HG02884 (cell line): ENCODE results near the gene SLC27A3.

Experiments
- ATAC-seq: cut with Tn5 transposase; IDR thresholded peaks from one replicate; pipeline ENCODE4 v1.9.1; 2021; ENCODE audit warnings: mild to moderate bottlenecking, moderate library complexity; ENCODE audit not compliant: unreplicated experiment

Gene SLC27A3

DNA sequence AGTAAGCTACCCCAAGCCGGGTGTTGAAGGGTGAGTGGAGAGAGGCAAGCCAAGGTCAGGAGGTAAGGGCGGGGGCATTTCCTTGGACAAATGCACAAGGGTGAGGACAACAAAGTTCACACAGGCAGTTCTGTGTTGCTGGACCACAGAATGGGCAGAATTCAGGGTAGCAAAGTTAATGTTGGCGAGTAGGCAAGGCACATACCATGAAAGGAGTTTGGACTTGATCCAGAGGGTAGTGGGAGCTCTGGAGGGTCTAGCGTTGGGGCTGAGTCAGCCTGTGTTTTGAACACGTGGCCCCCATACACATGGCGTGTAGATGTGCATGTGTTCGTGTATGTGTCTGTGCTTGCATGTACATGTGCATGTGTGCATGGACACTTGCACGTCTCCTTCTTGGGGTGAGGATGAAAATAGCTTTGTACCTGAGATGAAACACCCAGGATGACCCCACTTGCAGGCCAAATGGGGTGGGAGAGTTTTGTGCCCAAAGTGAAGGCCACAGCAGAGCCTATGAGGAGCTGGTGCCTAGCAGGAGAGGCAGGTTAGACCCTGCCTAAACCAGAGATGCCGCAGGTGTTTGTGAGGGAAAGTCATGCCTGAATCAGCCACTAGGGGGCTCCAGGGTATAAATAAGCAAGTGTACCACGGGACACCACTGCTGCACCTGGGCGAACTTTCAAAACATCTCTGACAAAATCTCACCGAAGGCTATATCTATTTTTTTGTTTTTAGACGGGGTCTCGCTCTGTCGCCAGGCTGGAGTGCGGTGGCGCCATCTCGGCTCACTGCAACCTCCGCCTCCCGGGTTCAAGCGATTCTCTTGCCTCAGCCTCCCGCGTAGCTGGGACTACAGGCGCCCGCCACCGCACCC is 21.8 kb downstream of the SLC27A3 start:
- ATAC-seq: no peak

- ATAC-seq: no peak
These were observed 23.2 kb downstream of the SLC27A3 start for GRCh38 chr1:153798468-153798780.

DNA sequence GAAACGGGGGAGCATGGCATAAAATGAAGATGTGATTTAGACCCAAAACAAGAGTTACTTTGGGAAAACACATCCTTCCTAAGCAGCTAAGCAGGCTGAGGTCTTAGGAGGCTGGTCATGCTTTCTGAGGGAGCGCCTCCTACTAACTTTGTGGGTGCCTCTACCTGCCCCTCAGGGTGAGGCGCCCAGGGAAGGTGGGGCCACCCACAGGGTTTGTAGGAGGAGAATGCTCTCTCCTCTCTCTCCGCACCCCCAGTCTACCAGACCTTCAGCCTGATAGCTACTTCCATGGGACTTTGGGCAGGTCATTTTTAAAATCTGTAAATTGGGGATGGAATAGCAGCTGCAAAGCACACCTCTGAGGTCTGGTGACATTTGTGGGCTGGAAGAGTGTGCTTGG is 23.8 kb downstream of the SLC27A3 start:
- ATAC-seq: no peak

DNA sequence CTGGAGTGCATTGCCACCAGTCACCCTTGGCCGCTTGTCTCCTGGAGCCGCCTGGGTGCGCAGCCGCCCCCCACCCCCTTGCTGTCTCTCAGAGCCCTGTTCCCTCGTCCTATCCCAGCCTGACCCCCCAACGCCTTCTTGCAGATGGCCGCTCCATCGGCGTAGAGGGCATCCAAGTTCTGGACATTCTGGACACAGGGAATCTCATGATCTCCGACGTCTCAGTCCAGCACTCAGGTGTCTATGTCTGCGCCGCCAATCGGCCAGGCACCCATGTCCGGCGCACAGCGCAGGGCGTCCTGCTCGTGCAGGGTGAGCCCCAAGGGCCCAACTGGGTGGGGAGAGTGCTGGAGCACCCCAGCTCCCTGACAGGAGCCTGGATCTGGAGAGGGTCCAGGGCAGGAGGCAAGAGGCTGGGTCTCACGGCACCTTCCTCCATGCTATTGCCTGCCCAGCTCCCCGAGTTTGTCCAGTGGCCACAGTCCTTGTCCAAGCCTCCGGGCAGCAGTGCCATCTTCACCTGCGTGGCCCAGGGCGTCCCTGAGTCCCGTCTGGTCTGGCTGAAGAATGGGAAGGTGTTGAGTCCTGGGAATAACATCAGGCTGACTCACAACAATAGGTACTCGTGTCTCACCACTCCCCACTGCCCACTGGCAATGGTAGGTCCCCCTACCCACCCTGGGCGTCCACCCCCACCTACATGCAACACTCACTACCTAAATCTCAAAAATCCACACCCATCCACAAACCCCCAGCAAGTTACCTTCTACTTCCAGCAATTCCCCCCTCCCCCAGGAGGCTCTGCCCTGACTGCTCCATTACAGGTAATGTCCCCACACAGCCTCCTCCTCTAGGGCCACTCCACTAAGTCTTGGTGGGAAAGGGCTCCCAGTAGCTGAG is 24.6 kb downstream of the SLC27A3 start:
- no peak for ATAC-seq

DNA sequence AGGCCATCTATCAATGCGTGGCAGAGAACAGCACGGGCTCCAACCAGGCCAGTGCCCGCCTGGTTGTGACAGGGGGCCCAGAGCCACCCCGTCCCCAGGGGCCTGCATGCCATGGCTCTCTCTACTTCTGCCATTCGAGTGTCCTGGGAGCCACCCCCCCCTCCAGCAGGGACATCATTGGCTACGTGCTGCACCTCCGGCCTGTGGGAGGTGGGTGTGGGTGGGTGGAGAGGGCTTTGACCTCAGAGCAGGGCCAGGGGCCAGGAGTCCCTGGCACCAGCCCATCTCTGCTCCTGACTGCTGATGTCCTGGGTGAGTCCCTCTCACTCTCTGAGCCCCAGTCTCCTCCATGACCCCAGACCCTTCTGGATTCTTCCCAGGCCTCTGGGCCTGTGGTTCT is 25.3 kb downstream of the SLC27A3 start:
- no peak for ATAC-seq

GRCh38 chr1:153801028-153801625 is 25.9 kb downstream of the SLC27A3 start:
- no peak for ATAC-seq

DNA sequence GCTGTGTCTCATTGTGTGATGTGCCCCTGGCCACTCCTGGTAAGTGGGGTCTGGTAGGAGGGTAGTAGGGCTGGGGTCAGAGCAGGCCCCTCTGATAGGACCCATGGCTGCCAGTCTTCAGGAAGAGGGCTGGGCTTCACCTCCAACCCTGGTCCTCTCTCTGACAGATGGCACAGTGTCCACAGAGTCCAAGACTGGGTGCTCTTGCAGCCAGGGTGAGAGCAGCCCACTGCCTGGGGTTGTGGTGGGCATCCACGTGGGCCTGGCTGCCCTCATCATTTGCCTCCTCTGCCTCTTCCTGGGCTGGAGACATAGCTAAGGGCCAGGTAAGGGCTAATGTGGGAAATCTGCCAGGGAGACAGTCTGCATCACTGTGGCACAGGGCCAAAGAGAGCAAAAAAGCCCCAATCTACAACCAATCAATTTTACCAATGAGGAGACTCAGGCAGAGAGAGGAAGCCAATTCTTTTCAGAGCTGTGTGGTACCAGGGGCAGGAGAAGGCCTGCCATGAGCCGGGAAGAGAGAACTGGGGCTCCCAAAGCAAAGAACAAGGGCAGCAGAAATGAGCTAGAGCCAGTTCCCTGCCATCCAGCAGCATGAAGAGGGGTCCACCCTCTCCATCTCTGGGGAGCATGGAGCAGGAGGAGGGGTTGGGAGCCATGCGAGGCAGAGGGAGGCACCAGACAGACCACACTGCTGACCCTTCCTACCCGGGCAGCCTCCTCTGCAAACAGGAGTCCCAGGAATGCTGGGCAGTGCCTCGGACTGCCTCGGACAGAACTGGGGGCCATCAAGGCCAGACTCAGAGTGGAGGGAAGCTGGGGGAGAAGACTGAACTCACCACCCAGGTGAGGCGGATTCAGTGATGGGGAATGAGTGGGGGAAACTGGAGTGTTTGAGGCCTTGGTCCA is 26.8 kb downstream of the SLC27A3 start:
- ATAC-seq: no peak

- ATAC-seq: no peak
These were observed 28.4 kb downstream of the SLC27A3 start for GRCh38 chr1:153803470-153804056.

- ATAC-seq: no peak
These were observed 28.9 kb downstream of the SLC27A3 start for GRCh38 chr1:153804112-153804511.

- peak; percentile 84 for ATAC-seq
These were observed 30.0 kb downstream of the SLC27A3 start for GRCh38 chr1:153805042-153805745.

DNA sequence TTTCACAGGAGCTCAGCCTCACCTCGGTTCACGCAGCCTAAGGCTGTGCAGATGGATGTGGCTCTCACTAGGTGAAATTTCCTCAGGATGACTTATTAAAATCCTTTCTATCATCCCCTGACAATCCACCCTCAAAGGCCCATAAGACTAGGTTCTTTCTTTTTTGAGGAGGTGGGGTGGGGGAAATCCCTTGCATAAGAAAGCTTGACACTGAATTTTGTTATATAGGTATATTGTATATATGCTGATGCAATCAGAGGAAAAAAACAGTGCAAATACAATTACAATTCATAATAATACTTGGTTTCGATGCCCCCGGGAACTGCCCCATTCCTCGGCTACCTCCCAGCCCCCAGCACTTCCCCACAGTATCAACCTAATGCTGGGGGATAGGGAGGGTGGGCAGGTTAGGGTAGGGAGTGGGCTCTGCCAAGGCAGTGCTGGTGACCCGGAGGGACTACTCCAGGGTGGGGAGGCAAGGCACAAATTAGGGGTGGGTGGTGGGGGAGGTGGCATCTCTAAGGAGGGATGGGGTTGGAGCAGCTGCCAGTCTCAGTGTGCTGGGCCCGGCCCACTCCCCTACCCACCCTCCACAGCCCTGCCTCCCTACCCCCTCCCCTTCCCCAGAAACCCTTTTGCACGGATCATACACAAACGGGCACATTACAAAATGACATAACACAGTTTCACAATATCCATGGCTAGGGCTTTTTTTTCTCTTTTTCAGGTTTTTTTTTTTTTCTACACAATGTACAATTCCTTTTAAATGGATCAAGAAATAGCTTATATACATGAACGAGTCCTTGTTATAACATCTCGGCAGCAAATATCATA is 30.9 kb downstream of the SLC27A3 start:
- ATAC-seq: peak; percentile 16

- no peak for ATAC-seq
These were observed 41.2 kb downstream of the SLC27A3 start for GRCh38 chr1:153816283-153816889.

DNA sequence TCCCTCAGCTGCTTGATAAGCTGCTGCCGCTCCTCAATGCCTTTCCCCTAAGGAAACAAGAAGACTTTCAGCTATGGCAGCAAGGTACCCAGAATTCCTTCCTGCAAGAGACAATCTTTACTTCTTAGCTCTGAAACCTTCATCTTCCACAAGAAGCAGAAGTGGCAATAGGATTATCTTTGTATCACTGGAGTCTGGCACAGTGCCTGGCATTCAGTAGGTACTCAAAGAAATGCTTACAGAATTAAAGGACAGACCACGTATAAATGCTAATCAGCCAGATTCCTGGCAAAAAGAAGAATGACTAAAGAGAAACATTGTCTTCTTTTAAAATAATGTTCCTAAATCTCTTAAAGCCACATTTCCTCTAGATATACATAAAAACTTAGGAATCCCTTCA is 43.7 kb downstream of the SLC27A3 start:
- ATAC-seq: no peak

- ATAC-seq: no peak
These were observed 52.2 kb downstream of the SLC27A3 start for GRCh38 chr1:153827168-153827964.
